GM19240 (cell line): Measurements from ENCODE around the gene SZRD1.

Experiments
- DNase-seq: peaks from one replicate; pipeline ENCODE4 v3.0.0; 2011; ENCODE audit warnings: low spot score; ENCODE audit not compliant: insufficient read length

Gene SZRD1

GRCh38 chr1:16393570-16394521 lies 26.8 kb downstream of the SZRD1 start:
- no peak for DNase-seq

- DNase-seq, result no peak
Observed at GRCh38 chr1:16394977-16395376, 27.9 kb downstream of the SZRD1 start.

GRCh38 chr1:16396591-16396990 lies 29.5 kb downstream of the SZRD1 start:
- DNase-seq, result no peak

GRCh38 chr1:16397120-16397519 lies 30.1 kb downstream of the SZRD1 start:
- DNase-seq, result no peak

- no peak for DNase-seq
Observed at GRCh38 chr1:16398371-16398953, 31.4 kb downstream of the SZRD1 start.

- no peak for DNase-seq
Observed at GRCh38 chr1:16402742-16403141, 35.7 kb downstream of the SZRD1 start.

- no peak for DNase-seq
Observed at GRCh38 chr1:16405441-16405840, 38.4 kb downstream of the SZRD1 start.

GRCh38 chr1:16406868-16407267 lies 39.8 kb downstream of the SZRD1 start:
- DNase-seq, result no peak

GRCh38 chr1:16409536-16410152 lies 42.6 kb downstream of the SZRD1 start:
- no peak for DNase-seq

GRCh38 chr1:16410803-16411202 lies 43.8 kb downstream of the SZRD1 start:
- DNase-seq, result no peak

GRCh38 chr1:16413191-16413590 lies 46.1 kb downstream of the SZRD1 start:
- no peak for DNase-seq

GRCh38 chr1:16418823-16419425 lies 51.9 kb downstream of the SZRD1 start:
- no peak for DNase-seq

- peak; percentile 67 for DNase-seq
Observed at GRCh38 chr1:16420424-16421118, 53.5 kb downstream of the SZRD1 start.

- no peak for DNase-seq
Observed at GRCh38 chr1:16421201-16421600, 54.2 kb downstream of the SZRD1 start.

- DNase-seq, result no peak
Observed at GRCh38 chr1:16422041-16422440, 55.0 kb downstream of the SZRD1 start.

- DNase-seq, result no peak
Observed at GRCh38 chr1:16425125-16426025, 58.3 kb downstream of the SZRD1 start.

GRCh38 chr1:16430606-16431005 lies 63.6 kb downstream of the SZRD1 start:
- no peak for DNase-seq

GRCh38 chr1:16433030-16433429 lies 66.0 kb downstream of the SZRD1 start:
- no peak for DNase-seq

- no peak for DNase-seq
Observed at GRCh38 chr1:16434007-16434406, 67.0 kb downstream of the SZRD1 start.

- no peak for DNase-seq
Observed at GRCh38 chr1:16434501-16434900, 67.5 kb downstream of the SZRD1 start.
